RWPE2 (cell line): Measurements from ENCODE around the gene LORICRIN.

Experiments
- ATAC-seq: fragments of 200-7000 bp; cut with Tn5 transposase; 3 replicates; pipeline ENCODE4 v1.9.1; 2021; ENCODE audit warnings: low read depth
- DNase-seq: peaks from one replicate; pipeline ENCODE4 v3.0.0-alpha.2; 2020; ENCODE audit warnings: low spot score
- H3K27ac ChIP-seq: fragments of 450-650 bp; 2 replicates; pipeline ENCODE4 v1.5.1; 2017; ENCODE audit warnings: mild to moderate bottlenecking; ENCODE audit not compliant: poor library complexity, severe bottlenecking
- H3K27me3 ChIP-seq: fragments of 250-450 bp; sonication (Bioruptor Pico); 2 replicates; pipeline ENCODE4 v1.5.1; 2021; ENCODE audit warnings: mild to moderate bottlenecking, moderate library complexity; ENCODE audit not compliant: insufficient read depth, poor library complexity, severe bottlenecking
- H3K36me3 ChIP-seq: fragments of 250-450 bp; sonication (Bioruptor Pico); 2 replicates; pipeline ENCODE4 v1.5.1; 2020; ENCODE audit warnings: low read depth, mild to moderate bottlenecking, moderate library complexity
- H3K4me1 ChIP-seq: fragments of 250-450 bp; sonication (Bioruptor Pico); 2 replicates; pipeline ENCODE4 v1.5.1; 2021; ENCODE audit warnings: mild to moderate bottlenecking, moderate library complexity; ENCODE audit not compliant: insufficient read depth, poor library complexity, severe bottlenecking
- H3K4me3 ChIP-seq: fragments of 250-450 bp; sonication (Bioruptor Pico); 2 replicates; pipeline ENCODE4 v1.5.1; 2021; ENCODE audit warnings: mild to moderate bottlenecking, moderate library complexity; ENCODE audit not compliant: severe bottlenecking
- H3K9me3 ChIP-seq: fragments of 250-450 bp; sonication (Bioruptor Pico); 2 replicates; pipeline ENCODE4 v1.5.1; 2021; ENCODE audit warnings: mild to moderate bottlenecking, moderate library complexity; ENCODE audit not compliant: severe bottlenecking
- TF ChIP-seq, protein P1 (sequence below): fragments of 450-650 bp; IDR thresholded peaks from one replicate; pipeline ENCODE4 v1.5.1; 2017; ENCODE audit warnings: mild to moderate bottlenecking, moderate library complexity; ENCODE audit not compliant: poor library complexity, severe bottlenecking

Gene LORICRIN

DNA sequence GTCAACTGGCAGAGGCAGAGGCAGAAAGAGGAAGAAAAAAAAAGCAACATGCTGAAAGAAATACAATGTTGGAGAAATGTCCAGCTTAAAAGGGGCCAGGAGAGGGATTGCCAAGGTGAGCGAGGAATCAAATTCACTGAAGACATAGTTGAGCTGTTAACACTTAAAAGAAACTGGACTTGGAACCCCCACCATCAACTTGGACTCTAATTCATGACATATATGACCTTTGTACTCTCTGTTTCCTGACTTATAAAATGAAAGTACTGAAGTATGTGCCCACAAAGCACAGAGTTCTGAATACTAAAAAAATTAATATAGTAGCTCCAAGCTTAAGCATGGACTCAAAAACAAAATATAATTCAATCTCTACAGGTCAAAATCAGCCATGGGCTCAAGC lies 26.0 kb upstream of the LORICRIN start:
- TF ChIP-seq, protein P1, sequence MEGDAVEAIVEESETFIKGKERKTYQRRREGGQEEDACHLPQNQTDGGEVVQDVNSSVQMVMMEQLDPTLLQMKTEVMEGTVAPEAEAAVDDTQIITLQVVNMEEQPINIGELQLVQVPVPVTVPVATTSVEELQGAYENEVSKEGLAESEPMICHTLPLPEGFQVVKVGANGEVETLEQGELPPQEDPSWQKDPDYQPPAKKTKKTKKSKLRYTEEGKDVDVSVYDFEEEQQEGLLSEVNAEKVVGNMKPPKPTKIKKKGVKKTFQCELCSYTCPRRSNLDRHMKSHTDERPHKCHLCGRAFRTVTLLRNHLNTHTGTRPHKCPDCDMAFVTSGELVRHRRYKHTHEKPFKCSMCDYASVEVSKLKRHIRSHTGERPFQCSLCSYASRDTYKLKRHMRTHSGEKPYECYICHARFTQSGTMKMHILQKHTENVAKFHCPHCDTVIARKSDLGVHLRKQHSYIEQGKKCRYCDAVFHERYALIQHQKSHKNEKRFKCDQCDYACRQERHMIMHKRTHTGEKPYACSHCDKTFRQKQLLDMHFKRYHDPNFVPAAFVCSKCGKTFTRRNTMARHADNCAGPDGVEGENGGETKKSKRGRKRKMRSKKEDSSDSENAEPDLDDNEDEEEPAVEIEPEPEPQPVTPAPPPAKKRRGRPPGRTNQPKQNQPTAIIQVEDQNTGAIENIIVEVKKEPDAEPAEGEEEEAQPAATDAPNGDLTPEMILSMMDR: no peak
- no peak for DNase-seq
- no peaks in the 10 kb centered on the region for H3K36me3 ChIP-seq
- ATAC-seq: no peak
- H3K27ac ChIP-seq: no peak overlapping the region
- H3K4me1 ChIP-seq: no peaks in the 10 kb centered on the region
- H3K9me3 ChIP-seq: no peaks in the 10 kb centered on the region
- H3K27me3 ChIP-seq: no peaks in the 10 kb centered on the region
- no peak overlapping the region for H3K4me3 ChIP-seq

DNA sequence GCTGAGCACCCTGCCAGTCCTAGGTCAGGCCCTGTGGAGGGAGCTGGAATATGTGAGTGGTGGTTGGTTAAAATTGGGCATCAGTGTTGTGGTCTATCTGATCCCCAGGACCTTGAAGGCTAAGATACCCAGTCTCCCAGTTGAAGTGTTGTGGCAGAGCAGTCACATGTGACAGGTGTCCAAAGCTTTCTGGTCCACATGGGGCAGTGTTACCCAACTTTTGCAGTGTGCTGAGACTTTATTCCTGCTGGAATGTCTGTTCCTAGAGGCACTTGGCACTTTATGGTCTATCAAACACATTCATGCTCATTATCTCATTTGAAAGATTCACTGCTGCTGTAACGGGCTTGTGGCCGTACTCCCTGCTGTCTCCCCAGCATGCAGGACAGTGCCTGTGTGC lies 21.0 kb upstream of the LORICRIN start:
- TF ChIP-seq, protein P1: peak; percentile 20
- ATAC-seq: no peak; the same call in 2 of the 3 replicates
- H3K4me1 ChIP-seq: no peaks in the 10 kb centered on the region
- DNase-seq: no peak
- H3K36me3 ChIP-seq: no peaks in the 10 kb centered on the region
- H3K9me3 ChIP-seq: no peaks in the 10 kb centered on the region
- H3K4me3 ChIP-seq: no peak overlapping the region
- no peaks in the 10 kb centered on the region for H3K27me3 ChIP-seq
- H3K27ac ChIP-seq: no peak overlapping the region

DNA sequence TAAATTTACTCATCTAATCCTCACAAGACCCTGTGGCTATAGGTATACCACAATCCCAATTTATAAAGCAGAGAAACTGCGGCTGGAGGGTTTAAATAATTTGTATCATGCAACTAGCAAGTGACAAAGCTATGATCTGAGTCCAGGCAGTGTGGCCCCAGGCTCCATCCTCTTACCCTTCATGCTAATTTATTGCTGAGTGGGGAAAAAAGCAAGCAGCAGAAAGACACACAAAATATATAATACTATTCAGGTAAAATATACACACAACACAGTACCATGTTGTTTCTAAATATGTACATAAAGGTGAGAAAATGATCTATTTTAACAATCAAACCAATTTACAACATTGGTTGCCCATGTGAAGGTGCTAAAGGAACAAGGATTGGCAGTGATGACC lies 17.3 kb upstream of the LORICRIN start:
- no peaks in the 10 kb centered on the region for H3K4me1 ChIP-seq

DNA sequence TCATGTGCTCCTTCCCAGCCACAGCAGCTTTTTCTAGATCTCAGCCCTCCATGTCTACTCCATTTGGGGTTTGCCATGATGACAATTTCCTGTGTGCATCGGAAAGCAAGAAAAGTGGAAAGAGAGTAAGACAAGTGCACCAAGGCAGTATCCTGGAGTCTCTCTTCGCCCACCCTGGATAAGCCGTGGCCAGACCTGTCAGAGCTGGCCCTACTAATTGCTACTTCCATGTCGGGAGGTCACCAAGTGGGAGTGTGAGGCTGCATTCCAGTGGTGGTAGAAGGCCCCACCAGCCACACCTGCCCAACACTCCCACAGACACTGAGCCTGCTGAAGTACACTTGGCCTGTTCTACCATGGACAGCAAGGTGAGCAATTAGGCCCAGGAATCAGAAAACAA lies 14.0 kb upstream of the LORICRIN start:
- TF ChIP-seq, protein P1: no peak
- Histone ChIP-seq H3K36me3 (no peaks in the 10 kb centered on the region), H3K27me3 (no peaks in the 10 kb centered on the region), H3K4me3 (no peak overlapping the region), H3K27ac (no peak overlapping the region), H3K4me1 (no peaks in the 10 kb centered on the region), H3K9me3 (no peaks in the 10 kb centered on the region)
- ATAC-seq (no peak), DNase-seq (no peak)

More for the DNA sequence above, 17.3 kb upstream of the LORICRIN start:
- Histone ChIP-seq H3K4me3 (no peak overlapping the region), H3K9me3 (no peaks in the 10 kb centered on the region), H3K36me3 (no peaks in the 10 kb centered on the region), H3K27ac (no peak overlapping the region), H3K27me3 (no peaks in the 10 kb centered on the region)
- ATAC-seq: no peak
- no peak for DNase-seq
- TF ChIP-seq, protein P1: no peak

DNA sequence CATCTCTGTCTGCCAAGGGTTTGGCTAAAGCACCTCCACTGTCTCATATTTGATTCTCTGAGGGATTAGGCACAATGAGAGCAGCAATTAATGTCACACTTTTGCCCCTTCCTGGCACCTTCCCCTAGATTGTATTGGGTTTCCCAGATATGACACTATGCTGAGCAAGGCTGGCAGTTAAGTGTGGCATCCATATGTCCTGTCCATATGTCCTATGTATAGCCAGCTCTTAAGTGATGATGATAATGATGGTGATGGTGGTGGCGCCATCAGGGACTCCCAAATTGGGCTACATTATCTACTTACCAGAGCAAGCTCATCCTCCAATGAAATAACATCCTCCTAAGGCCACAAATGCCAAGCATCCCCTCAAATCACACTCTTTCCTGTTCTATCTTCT lies 13.5 kb upstream of the LORICRIN start:
- ATAC-seq (no peak), DNase-seq (no peak)
- TF ChIP-seq, protein P1: no peak
- Histone ChIP-seq H3K9me3 (no peaks in the 10 kb centered on the region), H3K4me3 (no peak overlapping the region), H3K36me3 (no peaks in the 10 kb centered on the region), H3K4me1 (no peaks in the 10 kb centered on the region), H3K27me3 (no peaks in the 10 kb centered on the region), H3K27ac (no peak overlapping the region)
